NCI-H1105 (cell line): ENCODE results near the gene TSEN15.
"Not testable (repeated sequence)": the region's sequence is repeated elsewhere in the genome, so short reads cannot be mapped to it uniquely, and the experiment has no call there.

ENCODE experiments used
- DNase-seq: peaks from one replicate; lab custom pipeline; 2025; lab: John Stamatoyannopoulos, UW

Gene TSEN15

DNA sequence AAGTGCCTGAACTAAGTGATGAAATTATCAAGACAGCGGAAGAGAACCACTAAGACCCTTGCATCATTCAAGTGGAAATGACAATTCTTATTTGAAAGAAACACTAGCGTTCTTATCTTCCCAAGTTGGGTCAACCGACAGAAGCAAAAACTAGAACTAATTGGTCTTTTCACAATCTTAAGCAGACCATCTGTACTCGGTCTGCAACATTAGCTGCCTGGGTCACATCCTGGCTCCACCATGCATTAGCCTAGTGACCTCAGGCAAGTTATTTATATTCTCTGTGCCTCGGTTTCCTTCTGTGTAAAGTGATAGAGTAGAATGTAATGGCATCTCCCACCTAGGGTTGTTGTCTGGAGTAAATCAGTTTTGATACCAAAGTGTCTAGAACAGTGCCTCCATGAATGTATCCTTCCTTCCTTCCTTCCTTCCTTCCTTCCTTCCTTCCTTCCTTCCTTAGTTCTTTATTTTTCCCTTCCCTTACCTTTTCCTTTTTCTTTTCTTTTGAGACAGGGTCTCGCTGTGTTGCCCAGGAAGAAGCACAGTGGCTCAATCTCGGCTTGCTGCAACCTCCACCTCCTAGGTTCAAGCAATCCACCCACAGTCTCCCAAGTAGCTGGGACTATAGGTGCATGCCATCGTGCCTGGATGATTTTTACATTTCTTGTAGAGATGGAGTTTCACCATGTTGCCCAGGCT lies 20.0 kb upstream of the TSEN15 start:
- no peak for DNase-seq

- DNase-seq = no peak
Observed at GRCh38 chr1:184032306-184032929, 19.1 kb upstream of the TSEN15 start.

- DNase-seq = no peak
Observed at GRCh38 chr1:184032930-184033418, 18.6 kb upstream of the TSEN15 start.

- no peak for DNase-seq
Observed at GRCh38 chr1:184033711-184034167, 17.8 kb upstream of the TSEN15 start.

DNA sequence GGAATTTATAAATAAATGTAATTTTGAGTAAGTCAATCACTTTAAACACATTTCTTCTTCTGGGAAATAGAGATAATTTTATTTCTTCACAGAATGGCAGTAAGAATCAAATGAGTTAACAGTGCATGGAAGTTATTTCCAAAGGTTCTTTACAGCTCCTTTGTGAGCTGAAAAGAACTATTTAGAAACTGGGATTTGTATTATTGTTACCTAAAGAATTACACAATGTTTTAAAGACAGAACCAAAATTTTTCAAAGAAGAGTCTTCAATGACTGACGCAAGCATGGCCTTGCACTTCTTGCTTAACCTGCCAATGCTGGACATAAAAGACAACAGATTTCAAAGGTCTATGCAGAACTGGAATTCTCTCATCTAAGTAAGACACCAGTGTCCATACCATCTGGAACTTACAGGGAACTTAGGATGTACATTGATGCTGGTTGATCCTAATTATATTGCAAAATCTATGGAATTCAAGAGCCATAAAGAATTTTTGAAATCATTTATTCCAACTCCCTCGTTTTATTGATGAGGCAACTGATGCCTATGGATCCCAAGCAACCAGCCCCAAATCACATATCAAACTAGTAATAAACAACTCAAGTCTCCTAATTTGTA lies 16.7 kb upstream of the TSEN15 start:
- no peak for DNase-seq

DNA sequence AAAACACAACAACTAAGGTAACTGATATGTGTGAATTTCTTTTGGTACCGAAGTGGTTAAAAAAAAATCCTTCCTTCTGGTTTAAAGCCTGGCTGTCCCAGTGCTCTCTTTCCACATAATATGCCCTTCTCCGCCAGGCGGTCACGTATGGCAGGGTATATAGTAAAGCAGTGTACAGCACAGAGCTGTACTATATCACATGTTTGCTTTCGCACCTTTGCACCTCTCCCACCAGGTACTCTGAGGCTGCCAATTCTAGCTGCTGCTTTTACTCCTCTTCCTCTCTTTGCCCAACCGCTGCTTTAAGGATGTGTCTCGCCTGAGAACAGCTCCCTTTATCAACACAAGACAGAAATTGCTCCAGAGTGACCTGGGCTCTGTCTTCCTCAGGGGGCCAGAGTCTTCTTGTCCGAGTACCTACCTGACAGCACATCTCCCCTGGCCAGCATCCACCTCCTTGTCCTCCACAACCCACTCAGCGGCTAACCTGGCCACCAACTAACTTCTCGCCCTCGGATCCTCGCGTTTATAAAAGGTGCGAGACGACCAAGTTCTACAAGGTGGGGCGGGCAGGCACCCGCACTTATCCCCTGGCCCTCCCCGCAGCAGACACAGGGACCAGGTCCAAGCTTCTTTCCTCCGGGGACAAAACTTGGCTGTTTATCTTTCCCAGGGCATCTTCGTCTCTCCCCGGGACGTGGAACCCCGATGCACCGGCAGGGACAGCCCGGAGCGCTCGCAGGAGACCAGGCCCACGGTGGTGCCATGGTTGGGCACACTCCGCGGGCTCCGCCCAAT lies 15.6 kb upstream of the TSEN15 start:
- no peak for DNase-seq

GRCh38 chr1:184036517-184036949 lies 15.0 kb upstream of the TSEN15 start:
- no peak for DNase-seq

DNA sequence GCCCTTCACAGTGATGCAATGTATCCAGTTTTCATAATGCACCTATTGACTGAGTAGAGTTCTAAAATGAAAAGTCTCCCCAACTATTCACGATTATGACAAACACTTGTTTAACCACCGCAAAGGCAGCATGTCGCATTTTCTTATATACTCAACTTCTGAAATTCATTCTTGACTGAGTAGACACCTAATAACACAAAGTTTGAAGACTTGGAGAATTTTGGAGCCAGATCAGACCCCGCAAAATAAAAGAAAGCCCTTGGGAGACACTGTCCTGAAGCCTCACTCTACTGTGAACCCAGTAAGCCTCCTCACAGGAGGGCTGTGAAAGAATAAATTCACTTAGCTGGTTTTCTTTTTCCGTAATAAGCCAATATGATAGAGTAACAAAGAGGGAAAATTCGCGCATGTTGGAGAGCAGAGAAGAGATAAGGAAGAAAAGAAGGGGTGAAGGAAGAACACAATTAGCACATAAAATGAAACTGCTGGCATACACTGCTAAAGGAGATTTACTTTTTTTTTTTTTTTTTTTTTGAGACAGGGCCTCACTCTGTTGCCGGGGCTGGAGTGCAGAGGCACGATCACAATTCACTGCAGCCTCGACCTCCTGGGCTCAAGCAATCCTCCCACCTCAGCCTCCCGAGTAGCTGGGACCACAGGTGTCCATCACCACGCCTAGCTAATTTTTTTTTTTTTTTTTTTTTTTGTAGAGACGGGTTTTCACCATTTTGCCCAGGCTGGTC lies 13.5 kb upstream of the TSEN15 start:
- no peak for DNase-seq

- no peak for DNase-seq
Observed at GRCh38 chr1:184039126-184039525, 12.4 kb upstream of the TSEN15 start.

DNA sequence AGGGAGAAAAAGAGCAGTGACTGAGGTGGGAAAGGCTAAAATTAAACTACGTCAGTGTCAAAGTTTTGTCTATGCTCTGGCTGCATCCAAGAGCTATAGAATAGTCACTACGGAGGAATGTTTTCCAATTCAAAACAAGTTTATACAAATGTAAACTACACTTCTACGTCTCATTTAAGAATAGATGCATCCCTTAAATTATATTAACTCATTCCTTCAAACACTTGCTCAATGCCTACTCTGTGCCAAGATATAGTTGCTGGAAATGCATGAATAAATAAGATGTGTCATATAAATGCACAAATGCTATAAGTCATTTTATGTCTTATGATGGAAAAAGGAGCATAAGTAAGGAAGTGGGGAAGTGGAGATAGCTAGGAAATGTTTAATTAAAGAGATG lies 9.8 kb upstream of the TSEN15 start:
- no peak for DNase-seq

GRCh38 chr1:184043315-184043714 lies 8.2 kb upstream of the TSEN15 start:
- DNase-seq = not testable (repeated sequence)

- no peak for DNase-seq
Observed at GRCh38 chr1:184044603-184045376, 6.7 kb upstream of the TSEN15 start.

DNA sequence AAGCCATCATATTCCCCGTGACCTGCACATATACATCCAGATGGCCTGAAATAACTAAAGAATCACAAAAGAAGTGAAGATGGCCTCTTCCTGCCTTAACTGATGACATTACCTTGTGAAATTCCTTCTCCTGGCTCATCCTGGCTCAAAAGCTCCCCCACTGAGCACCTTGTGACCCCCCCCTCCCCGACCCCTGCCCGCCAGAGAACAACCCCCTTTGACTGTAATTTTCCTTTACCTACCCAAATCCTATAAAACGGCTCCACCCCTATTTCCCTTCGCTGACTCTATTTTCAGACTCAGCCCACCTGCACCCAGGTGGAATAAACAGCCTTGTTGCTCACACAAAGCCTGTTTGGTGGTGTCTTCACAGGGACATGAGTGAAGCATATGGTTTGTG lies 4.0 kb upstream of the TSEN15 start:
- not testable (repeated sequence) for DNase-seq

DNA sequence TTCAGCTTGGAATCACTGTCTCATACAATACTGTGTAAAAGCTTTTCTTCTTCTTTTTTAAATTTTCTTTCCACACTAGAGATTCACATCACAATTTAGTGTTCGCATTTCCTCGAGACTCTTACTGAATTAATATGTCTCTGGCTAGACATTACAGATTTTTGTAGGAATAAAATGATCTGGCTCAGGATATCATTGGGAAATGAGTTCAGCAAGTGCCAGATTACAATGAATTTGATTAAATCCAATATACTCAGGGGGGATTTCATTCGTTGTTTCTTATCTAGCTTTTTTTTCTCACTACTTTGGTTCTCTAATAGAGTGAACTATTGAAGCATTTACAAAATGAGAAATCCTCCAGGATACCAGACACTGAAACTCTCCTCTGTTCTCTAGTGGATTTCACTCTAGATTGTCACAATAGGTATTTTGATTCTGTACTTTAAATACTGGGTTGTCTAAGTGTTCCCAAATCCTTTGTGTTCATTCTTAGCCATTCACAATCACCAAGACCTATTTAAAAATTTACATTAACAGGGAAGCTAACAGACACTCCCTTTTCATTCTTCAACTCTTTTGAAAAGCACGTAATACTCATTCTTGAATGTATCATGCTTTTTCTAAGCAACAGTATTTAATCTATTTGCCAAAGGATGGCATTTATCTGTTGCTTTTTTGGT lies 2.8 kb upstream of the TSEN15 start:
- no peak for DNase-seq

- DNase-seq = no peak
Observed at GRCh38 chr1:184049291-184049690, 2.2 kb upstream of the TSEN15 start.

GRCh38 chr1:184049836-184050468 lies 1.6 kb upstream of the TSEN15 start:
- no peak for DNase-seq

DNA sequence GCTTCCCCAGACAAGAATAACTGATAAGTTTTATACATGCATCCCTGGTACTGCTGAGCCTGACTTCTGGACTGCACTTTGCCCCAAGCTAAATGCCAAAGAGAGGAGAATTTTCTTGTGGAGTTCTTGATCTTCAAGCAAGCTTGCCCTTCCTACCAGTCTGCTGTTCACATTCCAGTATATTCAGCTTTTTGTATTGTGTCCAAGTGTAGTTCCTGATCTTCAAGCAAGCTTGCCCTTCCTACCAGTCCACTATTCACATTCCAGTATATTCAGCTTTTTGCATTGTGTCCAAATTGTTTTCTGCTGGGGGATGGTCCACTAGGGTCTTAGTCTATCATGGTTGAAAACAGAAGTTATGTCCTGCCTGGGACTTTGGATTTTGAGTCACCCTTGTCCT lies 894 bp upstream of the TSEN15 start:
- no peak for DNase-seq

DNA sequence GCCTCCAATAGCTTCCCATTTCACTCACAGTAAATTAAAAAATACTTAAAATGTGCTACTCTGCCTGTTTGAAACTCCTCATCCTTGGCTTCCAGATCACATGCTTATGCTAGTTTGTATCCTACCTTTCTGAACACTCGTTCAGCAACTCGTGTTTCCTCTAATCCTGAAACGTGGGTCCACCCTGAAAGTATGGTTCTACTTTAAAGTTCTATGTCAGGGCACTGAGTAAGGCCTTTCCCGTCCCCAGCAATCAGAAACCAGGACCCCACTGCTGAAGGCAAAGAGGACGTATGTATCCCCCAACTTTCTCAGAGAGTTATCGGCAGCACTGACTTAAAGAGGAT lies 419 bp upstream of the TSEN15 start:
- no peak for DNase-seq

DNA sequence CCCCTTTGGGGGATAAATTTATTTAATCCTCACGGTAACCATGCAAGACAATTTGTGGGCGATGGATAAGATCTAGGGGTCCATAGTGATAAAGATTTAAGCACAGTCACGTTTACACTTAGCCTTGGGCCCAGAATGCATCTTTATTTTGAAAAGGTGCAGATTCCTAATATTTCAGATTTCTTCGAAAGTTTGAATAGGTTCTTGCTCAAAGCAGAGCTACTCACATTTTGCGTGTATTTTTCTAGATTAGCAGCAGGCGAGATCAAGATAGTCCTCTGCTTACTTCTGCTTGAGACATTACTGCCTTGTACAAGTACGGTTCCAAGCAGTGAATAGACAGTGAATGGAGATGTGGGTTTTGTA lies 647 bp downstream of the TSEN15 start:
- DNase-seq = no peak

GRCh38 chr1:184052750-184053149 lies 1.2 kb downstream of the TSEN15 start:
- no peak for DNase-seq
